Myocyte (in vitro differentiated cells): ENCODE results near the gene CYP19A1. TPM values are rescaled to one million over a fixed set of nuclear protein-coding genes. Genes with fewer than 3 reads are reported as not detected.

Experiments
- microRNA-seq: library from miRNA; unstranded; fragments of <30 nt; microRNA quantifications from one replicate; pipeline ENCODE4, GENCODE V29; 2016
- total RNA-seq: library from RNA; depleted of rRNA; stranded (reverse); fragments of >200 nt; gene quantifications from 2 replicates; pipeline ENCODE4 v1.2.3, GENCODE V29; 2014

Gene CYP19A1
- total RNA-seq, 1 donor from 2014 or later = 5.8 TPM

Small RNAs within 50 kb of the gene (microRNA-seq; reads per million reads assigned to microRNA genes)
- not detected for gene MIR4713
- not detected for gene MIR7973-1
- gene MIR7973-2 = not detected

Other genes starting within 250 kb of the CYP19A1 start
- 19.3 and 30.9 TPM in 2 replicates for gene TNFAIP8L3, start 243.7 kb downstream of the CYP19A1 start, total RNA-seq
- 0.32 TPM in 1 of 2 replicates, not detected in the other for gene GLDN, start 3.1 kb upstream of the CYP19A1 start, total RNA-seq